CD14-positive monocyte (primary cell): ENCODE measurements around the gene RAB39B. TPM values are rescaled to one million over a fixed set of nuclear protein-coding genes. Genes with fewer than 3 reads are reported as not detected.

ENCODE experiments used
- DNase-seq, 3 donors: peaks; one replicate each; pipeline ENCODE4 v3.0.0-alpha.2; 2011 to 2022
- H2AFZ ChIP-seq: 2 replicates; pipeline ENCODE4 v1.6.0; 2012; ENCODE audit warnings: mild to moderate bottlenecking, low read depth, low read length, inconsistent platforms; ENCODE audit not compliant: insufficient read depth, poor library complexity, severe bottlenecking
- H3K27ac ChIP-seq, 2 donors: 1 replicate in 1 of 2; 2 replicates in 1 of 2; pipeline ENCODE4 v1.5.1; 2012 to 2013; ENCODE audit warnings: low read length in 2 of 2, control low read depth in 1 of 2, inconsistent platforms in 1 of 2, low read depth in 1 of 2, mild to moderate bottlenecking in 1 of 2
- H3K27me3 ChIP-seq, 2 donors: one replicate each; pipeline versions ENCODE4 v1.6.0 to v1.6.1; 2011 to 2013; ENCODE audit warnings: low read length in 2 of 2; ENCODE audit not compliant: control insufficient read depth in 2 of 2, insufficient read depth in 2 of 2
- H3K36me3 ChIP-seq, 2 donors: replicated peaks in 1 of 2; 1 replicate in 1 of 2; 2 replicates in 1 of 2; pipeline versions ENCODE4 v1.5.1 to v1.6.1; 2012 to 2013; ENCODE audit warnings: low read length in 2 of 2, control low read depth in 1 of 2, inconsistent platforms in 1 of 2, mild to moderate bottlenecking in 1 of 2; ENCODE audit not compliant: insufficient read depth in 2 of 2, control insufficient read depth in 1 of 2
- H3K4me1 ChIP-seq, 2 donors: 1 replicate in 1 of 2; 2 replicates in 1 of 2; pipeline versions ENCODE4 v1.5.1 to v1.6.1; 2012 to 2013; ENCODE audit warnings: low read length in 2 of 2, control low read depth in 1 of 2, inconsistent platforms in 1 of 2, mild to moderate bottlenecking in 1 of 2, moderate library complexity in 1 of 2; ENCODE audit not compliant: insufficient read depth in 2 of 2, control insufficient read depth in 1 of 2
- H3K4me2 ChIP-seq: replicated peaks from 2 replicates; pipeline ENCODE3; 2012; ENCODE audit warnings: low read length, moderate library complexity, mild to moderate bottlenecking; ENCODE audit not compliant: poor library complexity, severe bottlenecking; ENCODE audit errors: extremely low read depth
- H3K4me3 ChIP-seq, 3 experiments: fragments of 200-600 bp in 1 of 3; sonication (generic) in 1 of 3; replicated peaks in 1 of 3; 1 replicate in 2 of 3; 2 replicates in 1 of 3; pipeline ENCODE4 v1.5.1; 2011 to 2013; ENCODE audit warnings: low read length in 3 of 3, mild to moderate bottlenecking in 3 of 3, control low read depth in 2 of 3, low read depth in 2 of 3, inconsistent platforms in 1 of 3, moderate library complexity in 1 of 3
- H3K79me2 ChIP-seq: 2 replicates; pipeline ENCODE4 v1.6.0; 2012; ENCODE audit warnings: mild to moderate bottlenecking, control low read depth, inconsistent platforms, low read length, moderate library complexity; ENCODE audit not compliant: insufficient read depth
- H3K9ac ChIP-seq: 2 replicates; pipeline ENCODE4 v1.6.0; 2017; ENCODE audit warnings: low read length, mild to moderate bottlenecking; ENCODE audit not compliant: insufficient read depth, poor library complexity, severe bottlenecking
- H3K9me3 ChIP-seq, 2 donors: replicated peaks in 1 of 2; 1 replicate in 1 of 2; 2 replicates in 1 of 2; pipeline versions ENCODE4 v1.5.1 to v1.6.1; 2012 to 2013; ENCODE audit warnings: low read length in 2 of 2, control low read depth in 1 of 2; ENCODE audit not compliant: control insufficient read depth in 1 of 2, insufficient read depth in 1 of 2
- H4K20me1 ChIP-seq: 2 replicates; pipeline ENCODE4 v1.6.0; 2012; ENCODE audit warnings: mild to moderate bottlenecking, low read length, control low read depth, moderate library complexity; ENCODE audit not compliant: insufficient read depth
- H3K27ac Mint-ChIP-seq, 7 donors: one replicate each; pipeline ENCODE4 v1.8.0; 2020; ENCODE audit warnings: mild to moderate bottlenecking in 7 of 7, mixed read lengths in 7 of 7, moderate library complexity in 6 of 7, inconsistent platforms in 2 of 7
- H3K27me3 Mint-ChIP-seq, 3 donors: one replicate each; pipeline ENCODE4 v1.8.0; 2021 to 2022; ENCODE audit warnings: low read depth in 3 of 3, mild to moderate bottlenecking in 3 of 3, mixed read lengths in 3 of 3, moderate library complexity in 3 of 3, inconsistent platforms in 1 of 3
- H3K36me3 Mint-ChIP-seq, 2 donors: one replicate each; pipeline ENCODE4 v1.8.0; 2020; ENCODE audit warnings: mixed read lengths in 2 of 2, inconsistent platforms in 1 of 2, mild to moderate bottlenecking in 1 of 2
- H3K4me1 Mint-ChIP-seq: one replicate; pipeline ENCODE4 v1.8.0; 2020; ENCODE audit warnings: mild to moderate bottlenecking, mixed read lengths
- H3K4me3 Mint-ChIP-seq, 2 donors: one replicate each; pipeline ENCODE4 v1.8.0; 2020; ENCODE audit warnings: mild to moderate bottlenecking in 2 of 2, mixed read lengths in 2 of 2, moderate library complexity in 1 of 2
- H3K9me3 Mint-ChIP-seq, 7 donors: one replicate each; pipeline ENCODE4 v1.8.0; 2020 to 2022; ENCODE audit warnings: mixed read lengths in 7 of 7, mild to moderate bottlenecking in 6 of 7, moderate library complexity in 6 of 7, inconsistent platforms in 2 of 7
- whole genome bisulfite sequencing: methylation state at CpG from one replicate; pipeline ENCODE4 v1.1.5; 2013; ENCODE audit warnings: missing lambda C conversion rate; ENCODE audit not compliant: insufficient coverage; 5-methylcytosine and 5-hydroxymethylcytosine counted together
- intact Hi-C, 2 donors: fragments of 100-400 bp; cut with micrococcal nuclease; formaldehyde crosslinking; loops; one replicate each; pipeline versions ENCODE4 v1.15.0 to v1.15.1; 2023
- polyA plus RNA-seq, 3 donors: library from polyadenylated mRNA; depleted of rRNA in 1 of 3; unstranded in 2 of 3; stranded (reverse) in 1 of 3; fragments of 300-500 nt in 2 of 3; fragments of >200 nt in 1 of 3; fragmentation: Illumina TruSeq in 2 of 3; gene quantifications; 1 replicate in 2 of 3; 2 replicates in 1 of 3; pipeline ENCODE4 v1.2.3, GENCODE V29; 2012 to 2021
- TF ChIP-seq, protein P1 (sequence below): fragments of 200-600 bp; IDR thresholded peaks from one replicate; pipeline ENCODE4 v1.8.0; 2022; ENCODE audit warnings: antibody characterized with exemption, mild to moderate bottlenecking

Gene RAB39B
- polyA plus RNA-seq, 3 donors: 0.20 to 0.41 (median 0.25) TPM

- peak in 2 of 3 donors; percentile 1 for DNase-seq
- H3K4me2 ChIP-seq: peak overlapping the region; percentile 70
- Mint-ChIP-seq H3K36me3 (peaks cover 0 to 2% of the 10 kb centered on the region in 2 donors), H3K4me1 (peaks cover 23% of the 10 kb centered on the region), H3K4me3 (peak overlapping the region; percentile 84 to 87), H3K9me3 (peaks cover 0 to 4% (median 0%) of the 10 kb centered on the region in 7 donors), H3K27me3 (no peaks in the 10 kb centered on the region), H3K27ac (peak overlapping the region; percentile 66 to 92 (median 80))
- TF ChIP-seq, protein P1, sequence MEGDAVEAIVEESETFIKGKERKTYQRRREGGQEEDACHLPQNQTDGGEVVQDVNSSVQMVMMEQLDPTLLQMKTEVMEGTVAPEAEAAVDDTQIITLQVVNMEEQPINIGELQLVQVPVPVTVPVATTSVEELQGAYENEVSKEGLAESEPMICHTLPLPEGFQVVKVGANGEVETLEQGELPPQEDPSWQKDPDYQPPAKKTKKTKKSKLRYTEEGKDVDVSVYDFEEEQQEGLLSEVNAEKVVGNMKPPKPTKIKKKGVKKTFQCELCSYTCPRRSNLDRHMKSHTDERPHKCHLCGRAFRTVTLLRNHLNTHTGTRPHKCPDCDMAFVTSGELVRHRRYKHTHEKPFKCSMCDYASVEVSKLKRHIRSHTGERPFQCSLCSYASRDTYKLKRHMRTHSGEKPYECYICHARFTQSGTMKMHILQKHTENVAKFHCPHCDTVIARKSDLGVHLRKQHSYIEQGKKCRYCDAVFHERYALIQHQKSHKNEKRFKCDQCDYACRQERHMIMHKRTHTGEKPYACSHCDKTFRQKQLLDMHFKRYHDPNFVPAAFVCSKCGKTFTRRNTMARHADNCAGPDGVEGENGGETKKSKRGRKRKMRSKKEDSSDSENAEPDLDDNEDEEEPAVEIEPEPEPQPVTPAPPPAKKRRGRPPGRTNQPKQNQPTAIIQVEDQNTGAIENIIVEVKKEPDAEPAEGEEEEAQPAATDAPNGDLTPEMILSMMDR: no peak
- H3K4me1 ChIP-seq: peaks cover 16 to 18% of the 10 kb centered on the region in 2 donors
- no peaks in the 10 kb centered on the region for H4K20me1 ChIP-seq
- 15% methylated on average over 7 of the region's 15 CpGs for WGBS
- H2AFZ ChIP-seq: peak overlapping the region; percentile 94
- intact Hi-C loops: no loop called here
- peak overlapping the region; percentile 73 to 91 (median 87) for H3K4me3 ChIP-seq
- H3K9me3 ChIP-seq: no peaks in the 10 kb centered on the region
- peak overlapping the region; percentile 84 for H3K9ac ChIP-seq
- H3K79me2 ChIP-seq: peaks cover 35% of the 10 kb centered on the region
- H3K27me3 ChIP-seq: no peaks in the 10 kb centered on the region
- H3K36me3 ChIP-seq: peaks cover 0 to 3% of the 10 kb centered on the region in 2 donors
- H3K27ac ChIP-seq: peak overlapping the region; percentile 68 to 88
Measured at GRCh38 chrX:155215443-155216178, 48.7 kb downstream of the RAB39B start.

GRCh38 chrX:155213731-155214130, 50.6 kb downstream of the RAB39B start:
- Histone ChIP-seq H3K9ac (no peak overlapping the region), H3K4me2 (no peak overlapping the region), H4K20me1 (no peaks in the 10 kb centered on the region), H3K4me3 (no peak overlapping the region), H2AFZ (no peak overlapping the region), H3K4me1 (peaks cover 16 to 18% of the 10 kb centered on the region in 2 donors), H3K79me2 (peaks cover 23% of the 10 kb centered on the region), H3K27me3 (no peaks in the 10 kb centered on the region), H3K36me3 (no peaks in the 10 kb centered on the region), H3K27ac (no peak overlapping the region), H3K9me3 (no peaks in the 10 kb centered on the region)
- Mint-ChIP-seq H3K4me3 (no peak overlapping the region), H3K27ac (no peak overlapping the region), H3K4me1 (peaks cover 20% of the 10 kb centered on the region), H3K27me3 (no peaks in the 10 kb centered on the region), H3K36me3 (no peaks in the 10 kb centered on the region), H3K9me3 (peaks cover 0 to 7% (median 0%) of the 10 kb centered on the region in 7 donors)
- no peak for DNase-seq
- TF ChIP-seq, protein P1: no peak
- no CpG with 5 or more reads among the region's 4 CpGs for WGBS
- intact Hi-C loops: no loop called here
